Naive thymus-derived CD8-positive, alpha-beta T cell (primary cell): ENCODE measurements around the gene SUN2. TPM values are rescaled to one million over a fixed set of nuclear protein-coding genes. Genes with fewer than 3 reads are reported as not detected.

Experiments used
- ATAC-seq, 2 donors: fragments of 150-1000 bp; cut with Tn5 transposase in 1 of 2; sonication (Bioruptor Pico), chemical (Tn5 transposase) in 1 of 2; 1 replicate in 1 of 2; 2 replicates in 1 of 2; pipeline ENCODE4 v1.10.0; 2021; ENCODE audit warnings: mild to moderate bottlenecking in 2 of 2, moderate library complexity in 2 of 2
- POLR2A ChIA-PET: fragments of 350-600 bp; sonication (Branson Sonifier 250); formaldehyde crosslinking; loops from one replicate; lab custom pipeline; 2021; ENCODE audit warnings: antibody characterized with exemption; lab: Charles Lee
- DNase-seq, 10 donors: peaks; one replicate each; pipeline versions ENCODE4 v3.0.0 to v3.0.0-alpha.2; 2020 to 2022
- H3K27ac Mint-ChIP-seq, 10 donors: one replicate each; pipeline ENCODE4 v1.8.0; 2020 to 2022; ENCODE audit warnings: mild to moderate bottlenecking in 10 of 10, mixed read lengths in 10 of 10, moderate library complexity in 4 of 10, inconsistent platforms in 1 of 10
- H3K27me3 Mint-ChIP-seq, 5 donors: one replicate each; pipeline ENCODE4 v1.8.0; 2021 to 2022; ENCODE audit warnings: mixed read lengths in 5 of 5
- H3K36me3 Mint-ChIP-seq, 3 donors: one replicate each; pipeline ENCODE4 v1.8.0; 2020 to 2022; ENCODE audit warnings: mixed read lengths in 3 of 3, mild to moderate bottlenecking in 2 of 3, inconsistent platforms in 1 of 3
- H3K4me1 Mint-ChIP-seq, 4 donors: one replicate each; pipeline ENCODE4 v1.8.0; 2021 to 2022; ENCODE audit warnings: mixed read lengths in 4 of 4
- H3K4me3 Mint-ChIP-seq, 10 donors: one replicate each; pipeline ENCODE4 v1.8.0; 2020 to 2022; ENCODE audit warnings: mild to moderate bottlenecking in 10 of 10, mixed read lengths in 10 of 10, moderate library complexity in 6 of 10, inconsistent platforms in 1 of 10
- H3K9me3 Mint-ChIP-seq, 9 donors: one replicate each; pipeline ENCODE4 v1.8.0; 2020 to 2022; ENCODE audit warnings: mixed read lengths in 9 of 9, mild to moderate bottlenecking in 3 of 9, inconsistent platforms in 1 of 9, moderate library complexity in 1 of 9
- polyA plus RNA-seq, 3 donors: library from polyadenylated mRNA; unstranded; fragments of 300-500 nt; fragmentation: Illumina TruSeq; gene quantifications; one replicate each; pipeline ENCODE4 v1.2.3, GENCODE V29; 2021
- total RNA-seq, 8 experiments: library from RNA in 2 of 8; stranded (reverse) in 2 of 8; gene quantifications; one replicate each; pipeline ENCODE4 v1.2.3 and lab custom pipeline; 2021 to 2026

SUN2 gene
- total and polyA plus RNA-seq, 5 experiments from 2014 or later = 491 to 1,073 (median 802) TPM

- ATAC-seq (no peak), DNase-seq (no peak)
- POLR2A ChIA-PET = interaction anchor here (2.4 to 3.1 kb wide), 2 partner anchors 22 to 29 kb away, joined by 7 to 12 read pairs; partner anchors contain the start of gene TOMM22
- Mint-ChIP-seq H3K4me3 (no peak overlapping the region), H3K9me3 (no peaks in the 10 kb centered on the region), H3K36me3 (peaks cover 0 to 32% (median 0%) of the 10 kb centered on the region in 3 donors), H3K4me1 (peaks cover 50 to 90% (median 81%) of the 10 kb centered on the region in 4 donors), H3K27me3 (no peaks in the 10 kb centered on the region), H3K27ac (peak overlapping the region in 2 of 10 donors; percentile 8 to 26)
These were observed 44.9 kb downstream of the SUN2 start for GRCh38 chr22:38710866-38711265.

- no peak for ATAC-seq
- H3K4me1 Mint-ChIP-seq = peaks cover 48 to 86% (median 82%) of the 10 kb centered on the region in 4 donors
- no peaks in the 10 kb centered on the region for H3K27me3 Mint-ChIP-seq
- H3K9me3 Mint-ChIP-seq = no peaks in the 10 kb centered on the region
- no peak for DNase-seq
- POLR2A ChIA-PET = interaction anchor here (1.2 to 3.1 kb wide), 4 partner anchors 15 to 42 kb away, joined by 6 to 12 read pairs (median 6); partner anchors contain the start of gene TOMM22
- peak overlapping the region in 2 of 10 donors; percentile 26 to 53 for H3K27ac Mint-ChIP-seq
- H3K4me3 Mint-ChIP-seq = no peak overlapping the region
- peaks cover 0 to 26% (median 0%) of the 10 kb centered on the region in 3 donors for H3K36me3 Mint-ChIP-seq
These were observed 45.4 kb downstream of the SUN2 start for GRCh38 chr22:38710351-38710750.

- H3K36me3 Mint-ChIP-seq = peaks cover 0 to 25% (median 0%) of the 10 kb centered on the region in 3 donors
- peaks cover 41 to 83% (median 82%) of the 10 kb centered on the region in 4 donors for H3K4me1 Mint-ChIP-seq
- no peaks in the 10 kb centered on the region for H3K9me3 Mint-ChIP-seq
- peak overlapping the region in 5 of 10 donors; percentile 18 to 64 (median 60) for H3K27ac Mint-ChIP-seq
- POLR2A ChIA-PET = interaction anchor here (0.5 to 3.1 kb wide), 6 partner anchors 10 to 43 kb away, joined by 3 to 12 read pairs (median 6); partner anchors contain the start of gene TOMM22
- DNase-seq (no peak), ATAC-seq (no peak)
- H3K4me3 Mint-ChIP-seq = peak overlapping the region in 8 of 10 donors; percentile 32 to 67 (median 56)
- no peaks in the 10 kb centered on the region for H3K27me3 Mint-ChIP-seq
These were observed 46.5 kb downstream of the SUN2 start for GRCh38 chr22:38709306-38709705.

- POLR2A ChIA-PET = interaction anchor here (0.6 to 3.8 kb wide), 8 partner anchors 26 to 58 kb away, joined by 3 to 60 read pairs (median 6); partner anchors contain the start of gene TOMM22
- Mint-ChIP-seq H3K27me3 (no peaks in the 10 kb centered on the region), H3K36me3 (peaks cover 0 to 25% (median 0%) of the 10 kb centered on the region in 3 donors)
These were observed 47.8 kb downstream of the SUN2 start for GRCh38 chr22:38707984-38708383.

GRCh38 chr22:38707346-38707745 is 48.5 kb downstream of the SUN2 start:
- peaks cover 0 to 22% (median 0%) of the 10 kb centered on the region in 3 donors for H3K36me3 Mint-ChIP-seq
- no peak for DNase-seq
- no peaks in the 10 kb centered on the region for H3K27me3 Mint-ChIP-seq
- H3K4me1 Mint-ChIP-seq = peaks cover 31 to 71% (median 66%) of the 10 kb centered on the region in 4 donors
- H3K9me3 Mint-ChIP-seq = no peaks in the 10 kb centered on the region
- ATAC-seq = no peak
- peak overlapping the region in 8 of 10 donors; percentile 70 to 95 (median 92) for H3K27ac Mint-ChIP-seq
- POLR2A ChIA-PET = interaction anchor here (0.6 to 3.8 kb wide), 8 partner anchors 26 to 59 kb away, joined by 3 to 60 read pairs (median 6); partner anchors contain the start of genes CBY1 and FAM227A
- H3K4me3 Mint-ChIP-seq = peak overlapping the region; percentile 85 to 95 (median 90)

More at GRCh38 chr22:38707984-38708383, 47.8 kb downstream of the SUN2 start:
- Mint-ChIP-seq H3K4me3 (peak overlapping the region; percentile 4 to 95 (median 89)), H3K4me1 (peaks cover 35 to 76% (median 72%) of the 10 kb centered on the region in 4 donors), H3K9me3 (no peaks in the 10 kb centered on the region), H3K27ac (peak overlapping the region in 7 of 10 donors; percentile 7 to 88 (median 68))
- no peak for DNase-seq
- no peak for ATAC-seq

GRCh38 chr22:38706901-38707195 is 49.0 kb downstream of the SUN2 start:
- peaks cover 27 to 69% (median 62%) of the 10 kb centered on the region in 4 donors for H3K4me1 Mint-ChIP-seq
- peaks cover 0 to 17% (median 0%) of the 10 kb centered on the region in 3 donors for H3K36me3 Mint-ChIP-seq
- H3K4me3 Mint-ChIP-seq = peak overlapping the region; percentile 85 to 95 (median 90)
- H3K27me3 Mint-ChIP-seq = no peaks in the 10 kb centered on the region
- peak overlapping the region; percentile 68 to 95 (median 92) for H3K27ac Mint-ChIP-seq
- no peaks in the 10 kb centered on the region for H3K9me3 Mint-ChIP-seq
- ATAC-seq (no peak), DNase-seq (no peak)
- POLR2A ChIA-PET = interaction anchor here (0.5 to 3.8 kb wide), 11 partner anchors 8 to 209 kb away, joined by 3 to 60 read pairs (median 10); partner anchors contain the start of genes CBY1, FAM227A, SUN2 and TOMM22

- Mint-ChIP-seq H3K9me3 (peaks cover 0 to under 1% (median 0%) of the 10 kb centered on the region in 9 donors), H3K4me3 (peak overlapping the region; percentile 85 to 95 (median 90)), H3K27ac (peak overlapping the region; percentile 68 to 95 (median 92)), H3K4me1 (peaks cover 28 to 73% (median 64%) of the 10 kb centered on the region in 4 donors), H3K27me3 (peaks cover 0 to under 1% (median 0%) of the 10 kb centered on the region in 5 donors), H3K36me3 (peaks cover 0 to 13% (median 0%) of the 10 kb centered on the region in 3 donors)
- DNase-seq (peak in 7 of 10 donors; percentile 14 to 34 (median 29)), ATAC-seq (peak in 1 of 2 donors; percentile 1)
- POLR2A ChIA-PET = interaction anchor here (0.5 to 3.8 kb wide), 21 partner anchors 9 to 614 kb away, joined by 3 to 60 read pairs (median 6); partner anchors contain the start of genes CBX6, CBY1, FAM227A and SUN2
These were observed 49.5 kb downstream of the SUN2 start for GRCh38 chr22:38706101-38706900.

GRCh38 chr22:38705235-38706100 is 50.3 kb downstream of the SUN2 start, which contains the start of gene GTPBP1:
Gene GTPBP1, plus strand, starts transcription at chr22:38705944. Its CDS starts 12 bp downstream, at chr22:38705956.
- H3K27me3 Mint-ChIP-seq = peaks cover 0 to 3% (median 0%) of the 10 kb centered on the region in 5 donors
- peaks cover 0 to 6% (median 0%) of the 10 kb centered on the region in 3 donors for H3K36me3 Mint-ChIP-seq

GRCh38 chr22:38704654-38705234 is 51.1 kb downstream of the SUN2 start:
- no peak for ATAC-seq
- peaks cover 0 to 1% (median 0%) of the 10 kb centered on the region in 9 donors for H3K9me3 Mint-ChIP-seq

More at GRCh38 chr22:38705235-38706100, 50.3 kb downstream of the SUN2 start, which contains the start of gene GTPBP1:
- peaks cover 26 to 66% (median 60%) of the 10 kb centered on the region in 4 donors for H3K4me1 Mint-ChIP-seq
- POLR2A ChIA-PET = interaction anchor here (0.5 to 3.8 kb wide), 21 partner anchors 9 to 614 kb away, joined by 3 to 60 read pairs (median 6); partner anchors contain the start of genes CBX6, CBY1, FAM227A and SUN2
- DNase-seq = peak; percentile 87 to 99 (median 98)
- peak within 1 kb of the TSS; percentile 85 to 95 (median 90) for H3K4me3 Mint-ChIP-seq
- H3K27ac Mint-ChIP-seq = peak within 1 kb of the TSS; percentile 83 to 99 (median 98)
- H3K9me3 Mint-ChIP-seq = peaks cover 0 to 1% (median 0%) of the 10 kb centered on the region in 9 donors
- ATAC-seq = peak; percentile 78 to 79

GRCh38 chr22:38700789-38701628 is 54.8 kb downstream of the SUN2 start, which contains the start of gene JOSD1:
Gene JOSD1, minus strand, starts transcription at chr22:38700943. Its CDS starts 956 bp downstream, at chr22:38699987.
- Mint-ChIP-seq H3K27me3 (peaks cover 0 to 3% (median 0%) of the 10 kb centered on the region in 5 donors), H3K9me3 (peaks cover 0 to 1% (median 0%) of the 10 kb centered on the region in 9 donors), H3K4me3 (peak within 1 kb of the TSS; percentile 92 to 100 (median 94)), H3K36me3 (peaks cover 0 to 6% (median 3%) of the 10 kb centered on the region in 3 donors), H3K4me1 (peaks cover 28 to 72% (median 63%) of the 10 kb centered on the region in 4 donors), H3K27ac (peak within 1 kb of the TSS; percentile 98 to 100 (median 100))
- peak; percentile 32 to 48 for ATAC-seq
- DNase-seq = peak; percentile 96 to 100 (median 99)
- POLR2A ChIA-PET = interaction anchor here (0.7 to 5.3 kb wide), 3 partner anchors 18 to 280 kb away, joined by 7 to 51 read pairs (median 7); partner anchors contain the start of gene TOMM22

More at GRCh38 chr22:38704654-38705234, 51.1 kb downstream of the SUN2 start:
- DNase-seq = no peak
- peaks cover 0 to 3% (median 0%) of the 10 kb centered on the region in 5 donors for H3K27me3 Mint-ChIP-seq
- peaks cover 29 to 65% (median 59%) of the 10 kb centered on the region in 4 donors for H3K4me1 Mint-ChIP-seq
- peak overlapping the region; percentile 74 to 91 (median 88) for H3K4me3 Mint-ChIP-seq
- peaks cover 0 to 1% (median 0%) of the 10 kb centered on the region in 3 donors for H3K36me3 Mint-ChIP-seq
- POLR2A ChIA-PET = interaction anchor here (1.1 to 3.8 kb wide), 11 partner anchors 8 to 60 kb away, joined by 4 to 60 read pairs (median 10); partner anchors contain the start of genes SUN2 and TOMM22
- H3K27ac Mint-ChIP-seq = peak overlapping the region; percentile 80 to 99 (median 98)
